GM21447 (cell line): ENCODE measurements around the gene KLHL26.
"Not testable (repeated sequence)": the region's sequence is repeated elsewhere in the genome, so short reads cannot be mapped to it uniquely, and the experiment has no call there.

Experiments used
- ATAC-seq: cut with Tn5 transposase; IDR thresholded peaks from one replicate; pipeline ENCODE4 v1.9.1; 2021; ENCODE audit not compliant: unreplicated experiment

The KLHL26 gene

GRCh38 chr19:18662972-18663732 lies 26.3 kb downstream of the KLHL26 start:
- ATAC-seq = no peak

- no peak for ATAC-seq
These were observed 27.2 kb downstream of the KLHL26 start for GRCh38 chr19:18663940-18664530.

- ATAC-seq = no peak
These were observed 29.0 kb downstream of the KLHL26 start for GRCh38 chr19:18665771-18666202.

GRCh38 chr19:18666317-18666716 lies 29.5 kb downstream of the KLHL26 start:
- ATAC-seq = no peak

GRCh38 chr19:18666784-18667183 lies 30.0 kb downstream of the KLHL26 start:
- no peak for ATAC-seq

GRCh38 chr19:18667531-18668251 lies 30.9 kb downstream of the KLHL26 start:
- ATAC-seq = no peak

GRCh38 chr19:18668252-18668631 lies 31.4 kb downstream of the KLHL26 start:
- no peak for ATAC-seq

- no peak for ATAC-seq
These were observed 32.1 kb downstream of the KLHL26 start for GRCh38 chr19:18668744-18669523.

- no peak for ATAC-seq
These were observed 32.6 kb downstream of the KLHL26 start for GRCh38 chr19:18669524-18669817.

- no peak for ATAC-seq
These were observed 33.1 kb downstream of the KLHL26 start for GRCh38 chr19:18669883-18670282.

GRCh38 chr19:18670312-18670711 lies 33.5 kb downstream of the KLHL26 start:
- ATAC-seq = no peak

- ATAC-seq = no peak
These were observed 34.6 kb downstream of the KLHL26 start for GRCh38 chr19:18671303-18672043.

GRCh38 chr19:18672044-18672451 lies 35.2 kb downstream of the KLHL26 start:
- ATAC-seq = no peak

- no peak for ATAC-seq
These were observed 35.9 kb downstream of the KLHL26 start for GRCh38 chr19:18672606-18673337.

- ATAC-seq = no peak
These were observed 37.8 kb downstream of the KLHL26 start for GRCh38 chr19:18674616-18675015.

- no peak for ATAC-seq
These were observed 39.0 kb downstream of the KLHL26 start for GRCh38 chr19:18675779-18676178.

- no peak for ATAC-seq
These were observed 39.9 kb downstream of the KLHL26 start for GRCh38 chr19:18676692-18677091.

- no peak for ATAC-seq
These were observed 40.3 kb downstream of the KLHL26 start for GRCh38 chr19:18677156-18677555.

GRCh38 chr19:18680148-18680547 lies 43.3 kb downstream of the KLHL26 start:
- not testable (repeated sequence) for ATAC-seq

GRCh38 chr19:18682807-18683108 lies 45.9 kb downstream of the KLHL26 start:
- ATAC-seq = no peak
